A549 (cell line): ENCODE data around the gene LSS.

Experiments
- CHD4 ChIP-seq: fragments of 200-600 bp; sonication (generic); IDR thresholded peaks from 2 replicates; pipeline ENCODE4 v1.6.1; 2016; ENCODE audit warnings: antibody characterized with exemption, mild to moderate bottlenecking, borderline replicate concordance
- CTCF ChIP-seq: fragments of >200 bp; sonication (Bioruptor Twin); formaldehyde crosslinking; IDR thresholded peaks from 3 replicates; pipeline ENCODE4 v1.5.1; 2016
- ESRRA ChIP-seq: fragments of 150-350 bp; IDR thresholded peaks from 2 replicates; pipeline ENCODE4 v1.6.1; 2014; ENCODE audit warnings: mild to moderate bottlenecking, low read length, borderline replicate concordance
- GATA3 ChIP-seq: IDR thresholded peaks from 2 replicates; pipeline ENCODE4 v1.6.1; 2012; ENCODE audit warnings: borderline replicate concordance
- MYC ChIP-seq: IDR thresholded peaks from 2 replicates; pipeline ENCODE4 v1.6.1; 2012; ENCODE audit warnings: mild to moderate bottlenecking, inconsistent platforms, low read length, improper control_type of control experiment, borderline replicate concordance
- TP53 ChIP-seq: fragments of 250-450 bp; sonication (Bioruptor Pico); IDR thresholded peaks from 2 replicates; pipeline ENCODE4 v1.5.0; 2021; ENCODE audit warnings: mild to moderate bottlenecking, moderate library complexity
- ZFP36 ChIP-seq: fragments of 450-650 bp; IDR thresholded peaks from 2 replicates; pipeline ENCODE4 v1.6.1; 2014; ENCODE audit warnings: borderline replicate concordance; ENCODE audit not compliant: partially characterized antibody
- TF ChIP-seq, protein P1 (sequence below): fragments of 200-600 bp; sonication (generic); IDR thresholded peaks from 2 replicates; pipeline ENCODE4 v1.6.1; 2016; ENCODE audit warnings: antibody characterized with exemption, mild to moderate bottlenecking, moderate library complexity
- TF ChIP-seq, protein P2 (sequence below): fragments of 450-650 bp; IDR thresholded peaks from 2 replicates; pipeline ENCODE4 v1.6.1; 2014; ENCODE audit warnings: antibody characterized with exemption

GRCh38 chr21:46221664-46222435 lies 6.7 kb downstream of the LSS start:
- TF ChIP-seq CTCF (no peak), TP53 (no peak), ZFP36 (no peak), ESRRA (no peak), CHD4 (no peak), MYC (no peak), GATA3 (no peak)
- TF ChIP-seq, protein P1, sequence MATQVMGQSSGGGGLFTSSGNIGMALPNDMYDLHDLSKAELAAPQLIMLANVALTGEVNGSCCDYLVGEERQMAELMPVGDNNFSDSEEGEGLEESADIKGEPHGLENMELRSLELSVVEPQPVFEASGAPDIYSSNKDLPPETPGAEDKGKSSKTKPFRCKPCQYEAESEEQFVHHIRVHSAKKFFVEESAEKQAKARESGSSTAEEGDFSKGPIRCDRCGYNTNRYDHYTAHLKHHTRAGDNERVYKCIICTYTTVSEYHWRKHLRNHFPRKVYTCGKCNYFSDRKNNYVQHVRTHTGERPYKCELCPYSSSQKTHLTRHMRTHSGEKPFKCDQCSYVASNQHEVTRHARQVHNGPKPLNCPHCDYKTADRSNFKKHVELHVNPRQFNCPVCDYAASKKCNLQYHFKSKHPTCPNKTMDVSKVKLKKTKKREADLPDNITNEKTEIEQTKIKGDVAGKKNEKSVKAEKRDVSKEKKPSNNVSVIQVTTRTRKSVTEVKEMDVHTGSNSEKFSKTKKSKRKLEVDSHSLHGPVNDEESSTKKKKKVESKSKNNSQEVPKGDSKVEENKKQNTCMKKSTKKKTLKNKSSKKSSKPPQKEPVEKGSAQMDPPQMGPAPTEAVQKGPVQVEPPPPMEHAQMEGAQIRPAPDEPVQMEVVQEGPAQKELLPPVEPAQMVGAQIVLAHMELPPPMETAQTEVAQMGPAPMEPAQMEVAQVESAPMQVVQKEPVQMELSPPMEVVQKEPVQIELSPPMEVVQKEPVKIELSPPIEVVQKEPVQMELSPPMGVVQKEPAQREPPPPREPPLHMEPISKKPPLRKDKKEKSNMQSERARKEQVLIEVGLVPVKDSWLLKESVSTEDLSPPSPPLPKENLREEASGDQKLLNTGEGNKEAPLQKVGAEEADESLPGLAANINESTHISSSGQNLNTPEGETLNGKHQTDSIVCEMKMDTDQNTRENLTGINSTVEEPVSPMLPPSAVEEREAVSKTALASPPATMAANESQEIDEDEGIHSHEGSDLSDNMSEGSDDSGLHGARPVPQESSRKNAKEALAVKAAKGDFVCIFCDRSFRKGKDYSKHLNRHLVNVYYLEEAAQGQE: no peak
- TF ChIP-seq, protein P2, sequence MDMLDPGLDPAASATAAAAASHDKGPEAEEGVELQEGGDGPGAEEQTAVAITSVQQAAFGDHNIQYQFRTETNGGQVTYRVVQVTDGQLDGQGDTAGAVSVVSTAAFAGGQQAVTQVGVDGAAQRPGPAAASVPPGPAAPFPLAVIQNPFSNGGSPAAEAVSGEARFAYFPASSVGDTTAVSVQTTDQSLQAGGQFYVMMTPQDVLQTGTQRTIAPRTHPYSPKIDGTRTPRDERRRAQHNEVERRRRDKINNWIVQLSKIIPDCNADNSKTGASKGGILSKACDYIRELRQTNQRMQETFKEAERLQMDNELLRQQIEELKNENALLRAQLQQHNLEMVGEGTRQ: no peak
